Measurements from ENCODE around the gene ADAM22.
"Not testable (repeated sequence)": the region's sequence is repeated elsewhere in the genome, so short reads cannot be mapped to it uniquely, and the experiment has no call there.

ADAM22 gene, protein sequence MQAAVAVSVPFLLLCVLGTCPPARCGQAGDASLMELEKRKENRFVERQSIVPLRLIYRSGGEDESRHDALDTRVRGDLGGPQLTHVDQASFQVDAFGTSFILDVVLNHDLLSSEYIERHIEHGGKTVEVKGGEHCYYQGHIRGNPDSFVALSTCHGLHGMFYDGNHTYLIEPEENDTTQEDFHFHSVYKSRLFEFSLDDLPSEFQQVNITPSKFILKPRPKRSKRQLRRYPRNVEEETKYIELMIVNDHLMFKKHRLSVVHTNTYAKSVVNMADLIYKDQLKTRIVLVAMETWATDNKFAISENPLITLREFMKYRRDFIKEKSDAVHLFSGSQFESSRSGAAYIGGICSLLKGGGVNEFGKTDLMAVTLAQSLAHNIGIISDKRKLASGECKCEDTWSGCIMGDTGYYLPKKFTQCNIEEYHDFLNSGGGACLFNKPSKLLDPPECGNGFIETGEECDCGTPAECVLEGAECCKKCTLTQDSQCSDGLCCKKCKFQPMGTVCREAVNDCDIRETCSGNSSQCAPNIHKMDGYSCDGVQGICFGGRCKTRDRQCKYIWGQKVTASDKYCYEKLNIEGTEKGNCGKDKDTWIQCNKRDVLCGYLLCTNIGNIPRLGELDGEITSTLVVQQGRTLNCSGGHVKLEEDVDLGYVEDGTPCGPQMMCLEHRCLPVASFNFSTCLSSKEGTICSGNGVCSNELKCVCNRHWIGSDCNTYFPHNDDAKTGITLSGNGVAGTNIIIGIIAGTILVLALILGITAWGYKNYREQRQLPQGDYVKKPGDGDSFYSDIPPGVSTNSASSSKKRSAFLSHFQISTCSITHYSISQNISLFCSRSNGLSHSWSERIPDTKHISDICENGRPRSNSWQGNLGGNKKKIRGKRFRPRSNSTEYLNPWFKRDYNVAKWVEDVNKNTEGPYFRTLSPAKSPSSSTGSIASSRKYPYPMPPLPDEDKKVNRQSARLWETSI

DNA sequence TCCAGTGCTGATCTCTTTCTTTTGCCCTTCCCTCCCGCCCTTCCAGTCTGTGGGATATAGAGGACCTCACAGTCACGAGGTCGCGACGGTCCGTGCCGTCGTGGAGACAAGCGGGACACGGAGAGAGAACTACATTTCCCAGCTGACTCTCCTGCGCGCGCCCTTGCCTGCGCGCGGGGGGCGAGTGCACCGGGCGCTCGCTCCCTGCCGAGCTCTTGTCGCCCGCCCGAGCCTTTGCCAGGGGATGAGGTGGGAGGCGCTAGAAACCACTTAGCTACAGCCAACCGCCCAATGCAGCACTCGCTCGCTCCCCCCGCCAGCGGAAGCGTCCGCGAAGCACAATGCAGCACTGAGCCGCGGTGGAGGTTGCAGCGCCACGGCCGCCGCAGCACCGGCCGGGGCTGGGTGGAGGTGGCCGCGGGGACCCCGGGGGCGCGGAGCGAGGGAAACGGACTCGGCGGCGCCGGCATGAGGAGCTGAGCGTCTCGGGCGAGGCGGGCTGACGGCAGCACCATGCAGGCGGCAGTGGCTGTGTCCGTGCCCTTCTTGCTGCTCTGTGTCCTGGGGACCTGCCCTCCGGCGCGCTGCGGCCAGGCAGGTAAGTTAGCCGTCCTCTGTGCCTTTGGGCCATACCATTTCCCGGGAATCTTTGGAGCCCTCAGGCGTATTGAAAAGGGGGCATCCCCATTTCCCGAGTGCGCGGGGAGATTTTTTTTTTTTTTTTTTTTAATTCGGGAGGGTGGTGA lies at the start of gene ADAM22:
ADAM22 (plus strand) TSS at position 299 of the 746 bp plus-strand sequence; CDS start at position 514, 215 bp downstream.
- FAIRE-seq (peak; percentile 98), DNase-seq (ENCODE audit: low spot score) (peak; percentile 98)

- FAIRE-seq (no peak), DNase-seq (ENCODE audit: low spot score) (no peak)
Measured at GRCh38 chr7:87885018-87885417, 49.0 kb upstream of the ADAM22 start.

- FAIRE-seq = no peak
- DNase-seq (ENCODE audit: low spot score) = no peak
Measured at GRCh38 chr7:87886875-87887274, 47.2 kb upstream of the ADAM22 start.

DNA sequence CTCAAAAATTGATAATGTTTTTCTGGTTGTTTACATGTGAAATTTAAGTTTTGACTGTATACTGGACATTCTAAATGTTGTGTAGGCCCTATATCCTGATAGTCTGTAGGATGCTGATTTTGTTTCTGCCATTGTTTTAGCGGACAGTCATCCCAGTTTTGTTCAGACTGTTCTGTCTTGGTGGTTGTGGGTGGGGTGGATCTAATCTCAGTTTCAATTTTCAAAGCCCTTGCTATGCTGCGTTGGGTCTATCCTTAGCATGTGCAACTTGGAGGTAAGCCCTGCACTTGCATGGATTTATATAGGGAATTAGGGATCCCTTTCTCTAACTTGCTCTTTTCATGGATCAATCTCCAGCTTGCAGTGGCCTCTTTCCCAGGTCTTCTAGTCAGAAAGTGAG lies 38.7 kb upstream of the ADAM22 start:
- DNase-seq (ENCODE audit: low spot score) = no peak
- FAIRE-seq = no peak

DNA sequence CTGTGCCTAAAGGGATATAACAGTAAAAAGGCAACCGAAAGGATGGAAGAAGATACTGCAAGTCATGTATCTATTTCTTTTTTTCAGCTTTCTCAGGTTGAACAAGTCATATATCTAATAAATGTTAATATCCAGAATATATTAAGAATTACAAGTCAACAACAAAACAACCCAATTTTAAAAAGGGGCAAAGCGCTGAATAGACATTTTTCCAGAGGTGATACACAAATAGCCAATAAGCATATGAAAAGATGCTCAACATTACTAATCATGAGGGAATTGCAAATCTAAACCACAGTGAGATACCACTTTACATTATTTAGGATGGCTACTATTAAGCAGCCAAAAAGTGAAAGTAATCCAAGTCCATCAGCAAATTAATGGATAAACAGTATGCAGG lies 34.8 kb upstream of the ADAM22 start:
- FAIRE-seq = no peak
- no peak for DNase-seq (ENCODE audit: low spot score)

GRCh38 chr7:87907136-87907906 lies 26.7 kb upstream of the ADAM22 start:
- DNase-seq (ENCODE audit: low spot score); FAIRE-seq: not testable (repeated sequence)

GRCh38 chr7:87908814-87909213 lies 25.2 kb upstream of the ADAM22 start:
- not testable (repeated sequence) for DNase-seq (ENCODE audit: low spot score)

DNA sequence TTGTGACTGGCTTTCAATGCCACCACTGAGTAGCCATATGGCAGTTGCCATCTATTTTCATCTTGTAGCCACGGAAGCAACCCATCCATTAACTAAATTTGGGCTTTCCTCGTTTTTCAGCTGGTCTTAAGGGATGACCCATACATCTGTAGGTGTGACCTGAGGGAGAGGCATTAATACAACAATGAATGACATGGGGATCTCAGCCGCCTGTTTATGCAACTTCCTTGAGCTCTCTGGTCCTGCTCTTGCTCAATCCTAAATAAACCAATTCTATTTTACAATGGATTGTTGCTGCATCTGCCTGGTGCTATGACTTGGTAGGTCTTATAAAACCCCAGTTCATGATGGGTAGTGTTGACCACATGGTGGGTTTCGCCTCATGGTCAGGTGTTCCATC lies 21.9 kb upstream of the ADAM22 start:
- DNase-seq (ENCODE audit: low spot score) (no peak), FAIRE-seq (no peak)

More at GRCh38 chr7:87908814-87909213, 25.2 kb upstream of the ADAM22 start:
- FAIRE-seq = not testable (repeated sequence)

GRCh38 chr7:87918740-87919139 lies 15.3 kb upstream of the ADAM22 start:
- FAIRE-seq = no peak
- no peak for DNase-seq (ENCODE audit: low spot score)

DNA sequence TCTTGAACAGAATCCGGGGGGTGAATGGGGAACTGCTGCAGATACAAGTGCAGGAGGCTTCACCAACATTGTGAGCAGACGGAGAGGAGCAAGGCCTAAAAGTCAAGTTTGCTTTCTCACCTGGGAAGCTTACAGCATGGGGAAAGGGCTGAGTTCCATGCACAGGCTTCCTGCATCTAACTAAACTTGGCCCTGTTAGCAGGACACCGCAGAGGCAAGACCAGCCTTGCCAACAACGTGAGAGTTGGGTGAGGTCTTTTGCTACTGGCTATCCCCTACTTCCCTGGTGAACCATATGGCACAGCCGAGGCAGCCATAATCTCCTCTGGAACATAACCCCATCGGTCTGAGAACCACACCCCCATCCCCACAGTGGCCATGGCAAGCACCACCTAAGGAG lies 14.2 kb upstream of the ADAM22 start:
- FAIRE-seq (no peak), DNase-seq (ENCODE audit: low spot score) (no peak)

- FAIRE-seq (no peak), DNase-seq (ENCODE audit: low spot score) (no peak)
Measured at GRCh38 chr7:87920578-87920977, 13.5 kb upstream of the ADAM22 start.

- not testable (repeated sequence) for DNase-seq (ENCODE audit: low spot score); FAIRE-seq
Measured at GRCh38 chr7:87922759-87923395, 11.2 kb upstream of the ADAM22 start.

- DNase-seq (ENCODE audit: low spot score) = no peak
- no peak for FAIRE-seq
Measured at GRCh38 chr7:87926581-87927461, 7.2 kb upstream of the ADAM22 start.

GRCh38 chr7:87933605-87933952 lies 472 bp upstream of the ADAM22 start:
- no peak for FAIRE-seq
- DNase-seq (ENCODE audit: low spot score) = no peak

DNA sequence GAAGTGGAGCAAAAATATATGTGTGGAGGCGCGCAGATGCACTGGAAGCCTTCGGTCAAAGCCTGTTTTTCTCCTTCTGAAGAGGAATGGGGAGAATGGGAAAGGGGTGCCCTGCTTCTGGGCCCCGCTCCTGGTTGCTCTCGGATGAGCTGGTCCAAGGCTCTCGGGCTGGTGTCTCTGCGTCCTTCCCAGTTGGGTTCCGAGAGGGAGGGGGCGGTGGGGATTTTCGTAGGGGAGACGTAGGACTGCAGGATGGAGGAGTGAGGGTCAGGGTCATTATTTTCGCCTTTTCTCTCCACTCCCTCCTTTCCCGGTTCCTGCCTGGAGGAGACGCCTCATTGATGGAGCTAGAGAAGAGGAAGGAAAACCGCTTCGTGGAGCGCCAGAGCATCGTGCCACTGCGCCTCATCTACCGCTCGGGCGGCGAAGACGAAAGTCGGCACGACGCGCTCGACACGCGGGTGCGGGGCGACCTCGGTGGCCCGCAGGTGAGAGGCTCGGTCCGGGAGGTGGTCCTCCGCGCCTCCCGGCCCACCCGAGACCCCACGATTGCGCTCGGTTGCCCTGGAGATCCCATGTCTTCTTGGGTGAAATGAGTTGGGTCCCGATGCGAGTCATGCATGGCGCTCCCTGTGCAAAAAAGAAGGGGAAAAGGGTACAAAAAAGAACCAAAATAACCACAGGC lies 790 bp downstream of the ADAM22 start:
- DNase-seq (ENCODE audit: low spot score) (peak; percentile 57), FAIRE-seq (peak; percentile 32)

- DNase-seq (ENCODE audit: low spot score) (no peak), FAIRE-seq (no peak)
Measured at GRCh38 chr7:87935384-87935706, 1.3 kb downstream of the ADAM22 start.

DNA sequence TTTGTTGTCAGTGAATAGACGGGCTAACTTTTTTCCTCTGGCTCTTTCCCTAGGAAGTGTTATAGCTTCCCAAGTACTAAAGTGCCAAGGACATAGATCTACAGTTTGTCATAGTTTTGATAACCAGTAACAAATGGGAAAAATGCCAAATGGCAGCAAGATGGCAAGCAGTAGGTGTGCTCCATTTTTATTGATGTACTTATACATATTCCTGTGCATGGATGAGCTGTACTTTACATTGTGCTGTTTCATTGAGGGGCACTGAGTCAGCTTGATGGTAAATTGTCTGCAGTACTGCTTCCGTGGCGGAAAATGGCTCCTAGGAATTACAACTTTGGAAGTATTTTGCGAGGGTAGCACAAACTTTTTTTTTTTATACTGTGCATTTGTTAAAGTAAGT lies 7.1 kb downstream of the ADAM22 start:
- DNase-seq (ENCODE audit: low spot score) (no peak), FAIRE-seq (peak; percentile 27)

DNA sequence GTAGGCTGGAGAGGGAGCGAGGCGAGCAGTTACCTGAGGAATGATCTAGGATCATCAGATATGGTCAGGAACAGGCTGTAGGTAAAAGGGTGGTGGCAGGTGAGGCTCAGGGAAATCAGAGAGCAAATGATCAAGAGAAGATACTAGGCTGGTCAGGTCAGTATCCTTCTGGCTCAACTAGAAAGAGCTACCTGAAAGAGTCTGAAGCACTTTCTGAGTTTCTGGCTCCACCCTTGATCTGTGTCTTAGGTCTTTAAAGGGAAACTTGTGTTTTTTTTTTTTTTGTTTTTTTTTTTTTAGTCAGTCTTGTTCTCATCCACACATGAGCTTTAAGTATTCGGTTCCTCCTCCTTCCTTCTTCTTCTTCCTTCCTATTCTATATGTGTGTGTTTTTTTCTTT lies 10.5 kb downstream of the ADAM22 start:
- no peak for FAIRE-seq
- no peak for DNase-seq (ENCODE audit: low spot score)

- not testable (repeated sequence) for FAIRE-seq; DNase-seq (ENCODE audit: low spot score)
Measured at GRCh38 chr7:87945926-87946325, 11.9 kb downstream of the ADAM22 start.
